A673 (cell line): ENCODE results near the gene TAGLN2. TPM values are rescaled to one million over a fixed set of nuclear protein-coding genes. Genes with fewer than 3 reads are reported as not detected.

Experiments
- BruUV-seq: library from RNA; stranded (reverse); fragments of 400-500 nt; replicated peaks from 2 replicates; lab custom pipeline; 2021; lab: Mats Ljungman, UMichigan
- CTCF ChIA-PET: fragments of 300-600 bp; sonication (Branson Sonifier 250); formaldehyde crosslinking; loops from one replicate; lab custom pipeline; 2022; ENCODE audit warnings: antibody characterized with exemption; lab: Charles Lee
- POLR2A ChIA-PET: fragments of 300-600 bp; sonication (Branson Sonifier 250); formaldehyde crosslinking; loops from one replicate; lab custom pipeline; 2022; ENCODE audit warnings: antibody characterized with exemption; ENCODE audit not compliant: low non-redundant PET; lab: Charles Lee
- DNase-seq: peaks from one replicate; pipeline ENCODE4 v3.0.0-alpha.2; 2015; ENCODE audit warnings: low spot score
- H3K27ac ChIP-seq: fragments of 200-600 bp; sonication (generic); 2 replicates; pipeline ENCODE4 v1.5.1; 2016; ENCODE audit warnings: mixed run types, low read depth, mild to moderate bottlenecking, mixed read lengths, antibody characterized with exemption, low read length; ENCODE audit not compliant: poor library complexity, severe bottlenecking
- H3K27me3 ChIP-seq: fragments of 200-600 bp; sonication (generic); replicated peaks from 2 replicates; pipeline ENCODE4 v1.6.1; 2017; ENCODE audit warnings: mixed run types, low read depth, mild to moderate bottlenecking, mixed read lengths, antibody characterized with exemption, low read length; ENCODE audit not compliant: insufficient read depth, poor library complexity
- H3K36me3 ChIP-seq: fragments of 200-600 bp; sonication (generic); 2 replicates; pipeline ENCODE4 v1.6.1; 2016; ENCODE audit warnings: mixed run types, mild to moderate bottlenecking, mixed read lengths, antibody characterized with exemption, low read length; ENCODE audit not compliant: insufficient read depth, poor library complexity, severe bottlenecking
- H3K4me1 ChIP-seq: fragments of 200-600 bp; sonication (generic); 2 replicates; pipeline ENCODE4 v1.6.1; 2017; ENCODE audit warnings: mixed run types, mild to moderate bottlenecking, mixed read lengths, antibody characterized with exemption, low read length; ENCODE audit not compliant: insufficient read depth, poor library complexity, severe bottlenecking
- H3K4me3 ChIP-seq: fragments of 200-600 bp; sonication (generic); 2 replicates; pipeline ENCODE4 v1.5.1; 2016; ENCODE audit warnings: low read depth, mixed run types, mild to moderate bottlenecking, mixed read lengths, low read length; ENCODE audit not compliant: poor library complexity, severe bottlenecking
- H3K9me3 ChIP-seq: fragments of 200-600 bp; sonication (generic); 2 replicates; pipeline ENCODE4 v1.6.1; 2016; ENCODE audit warnings: mixed run types, low read depth, mild to moderate bottlenecking, mixed read lengths, antibody characterized with exemption, low read length; ENCODE audit not compliant: poor library complexity, severe bottlenecking
- CTCF ChIP-seq: fragments of 300-800, 200-600 bp; sonication (generic); conservative IDR thresholded peaks from 2 replicates; pipeline ENCODE4 v1.5.1; 2017; ENCODE audit warnings: low read depth, mild to moderate bottlenecking, antibody characterized with exemption, low read length, moderate library complexity, mixed read lengths
- EZH2 ChIP-seq: fragments of 200-600 bp; sonication (generic); IDR thresholded peaks from 2 replicates; pipeline ENCODE4 v1.6.1; 2017; ENCODE audit warnings: borderline replicate concordance, low read depth, mild to moderate bottlenecking, mixed read lengths, antibody characterized with exemption, low read length; ENCODE audit not compliant: poor library complexity, severe bottlenecking
- intact Hi-C: fragments of 100-400 bp; cut with micrococcal nuclease; formaldehyde crosslinking; loops from one replicate; pipeline ENCODE4 v1.10.0; 2022; ENCODE audit not compliant: unreplicated experiment
- total RNA-seq: library from RNA; stranded (reverse); gene quantifications from 2 replicates; pipeline ENCODE4 v1.2.3, GENCODE V29; 2021

TAGLN2 gene
- total RNA-seq, 1 experiment from 2014 or later: 198 TPM

GRCh38 chr1:159935719-159936272, 10.5 kb upstream of the TAGLN2 start:
- POLR2A ChIA-PET: no interaction called here
- DNase-seq: no peak
- TF ChIP-seq EZH2: no peak
- TF ChIP-seq CTCF: no peak
- no peak overlapping the region for H3K4me3 ChIP-seq
- H3K4me1 ChIP-seq: peaks cover 11% of the 10 kb centered on the region
- CTCF ChIA-PET: interaction anchor here (1.3 kb wide), 1 partner anchor 72 kb away, joined by 5 read pairs; no protein-coding TSS in a partner anchor
- no peaks in the 10 kb centered on the region for H3K36me3 ChIP-seq
- no TSS peak for BruUV-seq
- no peaks in the 10 kb centered on the region for H3K9me3 ChIP-seq
- intact Hi-C loops: loop anchor here (2.0 to 5.0 kb wide), 2 partner anchors 71 to 142 kb away; no protein-coding TSS in a partner anchor
- no peaks in the 10 kb centered on the region for H3K27me3 ChIP-seq
- no peak overlapping the region for H3K27ac ChIP-seq

- BruUV-seq: no TSS peak
- H3K27me3 ChIP-seq: no peaks in the 10 kb centered on the region
Measured at GRCh38 chr1:159935305-159935704, 10.0 kb upstream of the TAGLN2 start.

More at GRCh38 chr1:159935305-159935704, 10.0 kb upstream of the TAGLN2 start:
- no peak overlapping the region for H3K27ac ChIP-seq
- CTCF ChIA-PET: interaction anchor here (1.3 kb wide), 1 partner anchor 73 kb away, joined by 5 read pairs; no protein-coding TSS in a partner anchor
- no peaks in the 10 kb centered on the region for H3K36me3 ChIP-seq
- TF ChIP-seq EZH2: no peak
- TF ChIP-seq CTCF: no peak
- H3K9me3 ChIP-seq: no peaks in the 10 kb centered on the region
- H3K4me1 ChIP-seq: peaks cover 11% of the 10 kb centered on the region
- no peak overlapping the region for H3K4me3 ChIP-seq
- no peak for DNase-seq
- intact Hi-C loops: loop anchor here (5.0 kb wide), 1 partner anchor 142 kb away; no protein-coding TSS in a partner anchor
- POLR2A ChIA-PET: interaction anchor here (0.6 kb wide), 1 partner anchor 100 kb away, joined by 3 read pairs; no protein-coding TSS in a partner anchor
